WTC11 (cell line): ENCODE results near the gene AGER.

Source experiments
- JUN ChIP-seq: sonication (generic); formaldehyde crosslinking; IDR thresholded peaks from 2 replicates; pipeline ENCODE4 v1.8.0; 2023; ENCODE audit warnings: mild to moderate bottlenecking, missing genetic modification reagents
- SP1 ChIP-seq: sonication (generic); formaldehyde crosslinking; conservative IDR thresholded peaks from 2 replicates; pipeline ENCODE4 v1.8.1; 2022; ENCODE audit warnings: missing genetic modification reagents
- ZNF232 ChIP-seq: sonication (generic); formaldehyde crosslinking; IDR thresholded peaks from 2 replicates; pipeline ENCODE4 v1.8.0; 2022; ENCODE audit warnings: mild to moderate bottlenecking, missing genetic modification reagents
- ZNF671 ChIP-seq: fragments of 250-450 bp; sonication (Bioruptor Pico); IDR thresholded peaks from 2 replicates; pipeline ENCODE4 v1.8.0; 2021; ENCODE audit warnings: mild to moderate bottlenecking
- TF ChIP-seq, protein P1 (sequence below): fragments of 200-600 bp; IDR thresholded peaks from 2 replicates; pipeline ENCODE4 v1.8.0; 2022; ENCODE audit warnings: antibody characterized with exemption

- TF ChIP-seq ZNF671 (CRISPR knock-in tag) = no peak
- TF ChIP-seq, protein P1, sequence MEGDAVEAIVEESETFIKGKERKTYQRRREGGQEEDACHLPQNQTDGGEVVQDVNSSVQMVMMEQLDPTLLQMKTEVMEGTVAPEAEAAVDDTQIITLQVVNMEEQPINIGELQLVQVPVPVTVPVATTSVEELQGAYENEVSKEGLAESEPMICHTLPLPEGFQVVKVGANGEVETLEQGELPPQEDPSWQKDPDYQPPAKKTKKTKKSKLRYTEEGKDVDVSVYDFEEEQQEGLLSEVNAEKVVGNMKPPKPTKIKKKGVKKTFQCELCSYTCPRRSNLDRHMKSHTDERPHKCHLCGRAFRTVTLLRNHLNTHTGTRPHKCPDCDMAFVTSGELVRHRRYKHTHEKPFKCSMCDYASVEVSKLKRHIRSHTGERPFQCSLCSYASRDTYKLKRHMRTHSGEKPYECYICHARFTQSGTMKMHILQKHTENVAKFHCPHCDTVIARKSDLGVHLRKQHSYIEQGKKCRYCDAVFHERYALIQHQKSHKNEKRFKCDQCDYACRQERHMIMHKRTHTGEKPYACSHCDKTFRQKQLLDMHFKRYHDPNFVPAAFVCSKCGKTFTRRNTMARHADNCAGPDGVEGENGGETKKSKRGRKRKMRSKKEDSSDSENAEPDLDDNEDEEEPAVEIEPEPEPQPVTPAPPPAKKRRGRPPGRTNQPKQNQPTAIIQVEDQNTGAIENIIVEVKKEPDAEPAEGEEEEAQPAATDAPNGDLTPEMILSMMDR = no peak
- no peak for TF ChIP-seq SP1 (CRISPR knock-in tag)
- no peak for TF ChIP-seq JUN (CRISPR knock-in tag)
- TF ChIP-seq ZNF232 (CRISPR knock-in tag) = no peak
Observed at GRCh38 chr6:32188381-32189068, 4.5 kb upstream of the AGER start.
